NCI-H510A (cell line): ENCODE results near the gene LY9.

Experiments
- DNase-seq: peaks from one replicate; lab custom pipeline; 2025; lab: John Stamatoyannopoulos, UW

Gene LY9

DNA sequence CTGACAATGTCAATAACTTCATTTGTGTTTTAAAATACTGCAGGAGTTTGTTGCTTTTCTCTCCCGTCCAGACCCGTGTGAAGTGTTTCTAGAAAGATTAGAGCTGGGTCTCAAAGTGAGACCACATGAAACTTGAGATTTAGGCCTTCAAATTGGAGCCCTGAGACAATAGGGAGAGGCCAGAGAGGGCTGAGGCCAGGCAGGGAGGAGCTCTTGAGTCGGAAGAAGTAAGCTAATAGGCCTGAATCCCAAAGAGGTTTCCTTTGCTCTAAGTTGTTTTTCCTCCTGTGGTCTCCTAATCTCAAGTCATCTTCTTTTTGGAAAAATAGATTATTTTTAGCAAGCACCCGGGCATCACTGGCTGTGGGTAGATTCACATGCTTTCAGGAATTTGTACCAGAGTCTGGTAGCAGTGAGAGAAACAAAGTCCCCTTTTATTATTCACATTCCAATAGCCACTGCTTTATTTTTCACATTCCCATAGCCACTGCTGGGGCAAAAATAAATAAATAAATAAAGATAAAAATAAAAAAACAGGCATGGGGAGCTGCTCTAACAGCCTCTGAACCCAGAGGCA lies 41.1 kb downstream of the LY9 start:
- no peak for DNase-seq

DNA sequence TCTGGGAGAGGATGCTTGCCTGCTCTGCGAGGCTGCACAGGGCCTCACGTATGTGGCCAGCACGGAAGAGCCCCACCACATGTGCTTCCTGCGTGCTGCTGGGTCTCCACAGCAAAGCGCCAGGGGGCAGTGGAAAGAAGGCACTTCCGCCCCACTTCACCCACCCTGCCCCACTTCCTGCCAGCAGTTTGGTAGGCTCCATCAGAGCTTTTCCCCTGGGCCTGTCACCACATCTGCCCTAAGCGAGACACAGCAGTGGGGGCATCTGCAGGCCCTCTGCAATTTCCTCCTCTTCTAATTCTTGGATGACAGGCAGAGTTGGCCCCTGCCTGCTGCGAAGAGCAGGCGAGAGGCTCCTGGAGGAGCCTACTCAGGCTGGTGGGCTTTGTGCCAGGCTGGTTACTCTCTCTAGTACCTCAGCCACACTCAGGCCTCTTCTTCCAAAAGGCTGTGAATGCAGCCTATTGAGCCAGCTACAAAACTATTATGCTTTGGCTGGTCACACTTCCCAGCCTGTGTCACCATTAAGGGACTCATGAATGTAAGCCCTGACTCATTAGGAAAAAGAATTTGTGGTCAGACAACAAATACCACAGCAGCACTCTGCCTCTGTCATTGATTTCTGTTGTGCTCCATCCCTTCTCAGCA lies 41.7 kb downstream of the LY9 start:
- no peak for DNase-seq

DNA sequence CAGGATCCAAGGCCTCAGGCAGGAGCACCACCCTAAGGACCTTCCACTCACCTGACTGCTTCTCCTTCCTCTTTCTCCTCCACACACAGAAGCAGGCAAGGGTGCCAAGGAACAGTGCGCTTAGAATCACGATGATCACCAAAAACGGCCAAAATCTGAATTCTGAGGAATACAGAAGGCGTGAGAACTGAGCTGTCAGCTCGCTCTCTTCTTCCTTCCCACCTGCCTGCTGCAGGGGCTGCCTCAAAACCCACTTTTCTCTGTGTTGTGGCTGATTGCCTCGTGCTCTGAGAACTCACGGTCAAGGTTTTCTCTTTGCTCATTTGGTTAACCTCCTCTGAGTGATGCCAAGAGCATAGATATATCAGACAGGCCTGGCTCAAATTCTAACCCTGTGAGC lies 42.9 kb downstream of the LY9 start:
- DNase-seq: no peak

- no peak for DNase-seq
Observed at GRCh38 chr1:160839746-160840145, 43.8 kb downstream of the LY9 start.

GRCh38 chr1:160841079-160841478 lies 45.1 kb downstream of the LY9 start:
- DNase-seq: no peak

GRCh38 chr1:160844447-160845232 lies 48.7 kb downstream of the LY9 start:
- DNase-seq: no peak

- DNase-seq: no peak
Observed at GRCh38 chr1:160846281-160846680, 50.3 kb downstream of the LY9 start.

- no peak for DNase-seq
Observed at GRCh38 chr1:160850541-160850940, 54.6 kb downstream of the LY9 start.

- DNase-seq: no peak
Observed at GRCh38 chr1:160850993-160851392, 55.0 kb downstream of the LY9 start.

GRCh38 chr1:160853014-160853413 lies 57.0 kb downstream of the LY9 start:
- no peak for DNase-seq

DNA sequence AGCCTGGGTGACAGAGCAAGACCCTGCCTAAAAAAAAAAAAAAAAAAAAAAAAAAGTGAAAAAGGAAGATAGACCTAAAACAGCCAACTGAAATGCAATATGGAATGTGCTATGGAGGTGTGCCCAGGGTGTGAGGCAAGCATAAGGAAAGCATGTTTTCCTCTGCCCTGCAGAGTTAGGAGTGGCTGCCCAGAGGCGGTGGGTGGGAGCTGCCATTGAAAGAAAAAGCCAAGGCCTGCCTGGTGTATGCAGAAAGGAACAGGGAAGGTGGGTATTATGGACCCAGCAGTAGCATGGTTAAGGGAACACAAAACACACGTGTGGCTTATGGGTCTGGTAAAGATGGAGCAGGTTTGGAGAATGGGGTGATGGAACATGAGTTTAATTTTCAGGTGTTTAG lies 57.8 kb downstream of the LY9 start:
- no peak for DNase-seq

GRCh38 chr1:160855181-160855981 lies 59.4 kb downstream of the LY9 start:
- no peak for DNase-seq

- no peak for DNase-seq
Observed at GRCh38 chr1:160858097-160858496, 62.1 kb downstream of the LY9 start.

DNA sequence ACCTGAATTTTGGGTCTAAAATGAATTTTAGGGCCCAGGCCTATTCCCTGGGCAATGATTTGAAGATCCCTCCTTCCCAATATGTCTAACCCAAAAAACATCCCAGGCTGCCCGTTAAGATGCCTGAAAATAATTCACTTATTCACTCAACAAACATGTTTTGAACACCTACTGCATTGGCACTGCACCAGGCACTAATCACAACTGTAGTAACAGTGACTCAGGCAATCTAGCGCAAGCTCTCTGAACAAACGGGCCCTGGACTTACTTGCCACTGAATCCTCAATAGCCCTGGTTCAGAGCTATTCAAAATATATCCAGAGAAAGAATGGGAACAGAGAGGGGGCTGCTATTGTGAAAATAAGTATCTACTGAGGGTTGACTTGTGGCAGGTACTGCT lies 62.5 kb downstream of the LY9 start:
- DNase-seq: no peak

DNA sequence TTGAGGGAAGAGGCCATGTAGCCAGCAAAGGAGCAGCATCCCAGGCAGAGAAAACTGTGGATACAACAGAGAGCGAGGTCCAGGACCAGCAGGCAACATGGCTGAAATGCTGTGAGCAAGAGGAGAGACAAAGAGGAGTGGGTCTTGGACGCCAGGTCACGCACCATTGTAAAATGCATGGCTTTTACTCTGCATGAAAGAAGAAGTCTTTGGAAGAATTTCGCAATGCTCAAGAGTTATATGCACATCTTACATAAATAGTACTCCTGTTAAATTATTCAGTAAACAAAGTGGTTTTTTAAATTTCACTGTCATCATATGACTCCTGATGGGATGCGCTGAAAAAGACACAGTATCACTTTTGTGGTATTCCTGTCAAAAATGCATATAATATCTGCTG lies 63.2 kb downstream of the LY9 start:
- DNase-seq: no peak

- DNase-seq: no peak
Observed at GRCh38 chr1:160860840-160861505, 65.0 kb downstream of the LY9 start.

GRCh38 chr1:160862203-160863060 lies 66.5 kb downstream of the LY9 start, which contains the start of gene CD244:
Gene CD244, minus strand, starts transcription at chr1:160862887. Its CDS starts 210 bp downstream, at chr1:160862677.
- DNase-seq: no peak

GRCh38 chr1:160863061-160863773 lies 67.2 kb downstream of the LY9 start:
- no peak for DNase-seq

DNA sequence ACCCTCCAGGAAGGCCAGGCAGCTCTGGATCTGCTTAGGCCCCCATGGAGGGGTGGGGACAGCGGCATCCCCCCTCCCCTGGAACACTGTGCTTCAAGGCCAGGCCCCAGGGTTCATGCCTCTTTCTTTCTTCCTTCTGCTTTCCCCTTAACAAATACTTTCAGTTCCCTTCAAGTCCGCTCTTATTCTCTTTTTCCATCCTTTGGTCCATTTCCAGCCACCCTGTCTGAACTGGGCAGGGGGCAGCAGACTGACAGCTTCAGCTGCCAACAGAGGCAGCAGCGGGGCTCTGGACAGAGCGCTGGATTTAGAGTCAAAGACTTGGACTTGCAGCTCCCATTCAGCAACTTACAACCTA lies 67.8 kb downstream of the LY9 start:
- no peak for DNase-seq

GRCh38 chr1:160864173-160864572 lies 68.2 kb downstream of the LY9 start:
- DNase-seq: no peak
